Gastrocnemius medialis (tissue), 4 donors: ENCODE results near the gene APBB1IP. TPM values are rescaled to one million over a fixed set of nuclear protein-coding genes. Genes with fewer than 3 reads are reported as not detected.

Source experiments
- ATAC-seq, 2 donors: fragments of 150-250 bp; one replicate each; pipeline ENCODE4 v1.9.1; 2016
- DNase-seq, 2 donors: peaks; one replicate each; pipeline ENCODE4 v3.0.0-alpha.2; 2019
- H3K27ac ChIP-seq, 4 donors: fragments of 200-600 bp; sonication (generic); 1 replicate in 1 of 4; 2 replicates in 3 of 4; pipeline ENCODE4 v1.5.1; 2016 to 2018; ENCODE audit warnings: mild to moderate bottlenecking in 2 of 4, moderate library complexity in 1 of 4
- H3K27me3 ChIP-seq, 3 donors: fragments of 200-600 bp; sonication (generic) in 2 of 3; 1 replicate in 1 of 3; 2 replicates in 2 of 3; pipeline versions ENCODE4 v1.5.1 to v1.6.0; 2016 to 2019; ENCODE audit warnings: mild to moderate bottlenecking in 1 of 3, moderate library complexity in 1 of 3
- H3K36me3 ChIP-seq, 2 donors: fragments of 200-600 bp; sonication (generic) in 1 of 2; one replicate each; pipeline ENCODE4 v1.5.1; 2017 to 2018
- H3K4me1 ChIP-seq, 2 donors: fragments of 200-600 bp; sonication (generic) in 1 of 2; one replicate each; pipeline ENCODE4 v1.5.1; 2016 to 2017; ENCODE audit warnings: mild to moderate bottlenecking in 2 of 2
- H3K4me3 ChIP-seq, 4 donors: fragments of 200-600 bp; sonication (generic) in 3 of 4; 1 replicate in 1 of 4; 2 replicates in 3 of 4; pipeline ENCODE4 v1.5.1; 2016 to 2019; ENCODE audit warnings: mild to moderate bottlenecking in 2 of 4
- H3K9me3 ChIP-seq, 3 donors: fragments of 200-600 bp; sonication (generic) in 2 of 3; 1 replicate in 1 of 3; 2 replicates in 2 of 3; pipeline ENCODE4 v1.5.1; 2016 to 2019
- CTCF ChIP-seq, 5 experiments: fragments of 450-650 bp in 3 of 5; fragments of 200-600 bp in 2 of 5; sonication (generic) in 2 of 5; IDR thresholded peaks in 4 of 5; conservative IDR thresholded peaks in 1 of 5; 1 replicate in 4 of 5; 2 replicates in 1 of 5; pipeline ENCODE4 v1.5.1; 2016 to 2019; ENCODE audit warnings: antibody characterized with exemption in 5 of 5, mild to moderate bottlenecking in 3 of 5, moderate library complexity in 3 of 5
- POLR2A ChIP-seq, 2 donors: fragments of 450-650 bp; IDR thresholded peaks; one replicate each; pipeline ENCODE4 v1.6.1; 2017; ENCODE audit warnings: antibody characterized with exemption in 2 of 2, mild to moderate bottlenecking in 2 of 2, moderate library complexity in 2 of 2
- in situ Hi-C, 4 donors: fragments of 200-750 bp; cut with MboI; loops; one replicate each; pipeline versions ENCODE4 v1.15.0 to v1.8.0; 2017; ENCODE audit warnings: low sequenced_read_pairs in 4 of 4
- intact Hi-C: fragments of 100-400 bp; cut with DNase I; formaldehyde crosslinking; loops from one replicate; pipeline ENCODE4 v1.15.1; 2023; ENCODE audit warnings: low total_unique reads
- total RNA-seq, 4 donors: library from RNA; depleted of rRNA; stranded (reverse); fragments of >200 nt; gene quantifications; one replicate each; pipeline versions ENCODE4 v1.1.0 to v1.2.3, GENCODE V29; 2016

APBB1IP gene
- total RNA-seq, 4 donors from 2014 or later, result 0.83 to 2.0 (median 1.2) TPM

- intact Hi-C loops, result no loop called here
- TF ChIP-seq CTCF (IDR thresholded peaks at IDR 0.05 in 4 of 5, conservative IDR thresholded peaks at IDR 0.05 in 1 of 5), result no peak
- TF ChIP-seq POLR2A (IDR thresholded peaks at IDR 0.05), result no peak
- no peaks in the 10 kb centered on the region for H3K4me1 ChIP-seq
Measured at GRCh38 chr10:26435852-26436251, 2.3 kb upstream of the APBB1IP start.

GRCh38 chr10:26436848-26437247, 1.3 kb upstream of the APBB1IP start:
- no peaks in the 10 kb centered on the region for H3K36me3 ChIP-seq
- H3K9me3 ChIP-seq, result no peaks in the 10 kb centered on the region
- intact Hi-C loops (no loop called here), in situ Hi-C loops (no loop called here)
- TF ChIP-seq CTCF (IDR thresholded peaks at IDR 0.05 in 4 of 5, conservative IDR thresholded peaks at IDR 0.05 in 1 of 5) (no peak), POLR2A (IDR thresholded peaks at IDR 0.05) (no peak)
- DNase-seq (no peak), ATAC-seq (no peak)
- no peak overlapping the region for H3K27ac ChIP-seq
- H3K4me3 ChIP-seq, result no peak overlapping the region
- peaks cover 0 to 10% (median 10%) of the 10 kb centered on the region in 3 donors for H3K27me3 ChIP-seq
- no peaks in the 10 kb centered on the region for H3K4me1 ChIP-seq

More at GRCh38 chr10:26435852-26436251, 2.3 kb upstream of the APBB1IP start:
- in situ Hi-C loops, result no loop called here
- DNase-seq, result no peak
- no peaks in the 10 kb centered on the region for H3K9me3 ChIP-seq
- peaks cover 0 to 10% (median 10%) of the 10 kb centered on the region in 3 donors for H3K27me3 ChIP-seq
- H3K27ac ChIP-seq, result no peak overlapping the region
- no peak overlapping the region for H3K4me3 ChIP-seq
- no peaks in the 10 kb centered on the region for H3K36me3 ChIP-seq
- ATAC-seq, result no peak

- TF ChIP-seq CTCF (IDR thresholded peaks at IDR 0.05 in 4 of 5, conservative IDR thresholded peaks at IDR 0.05 in 1 of 5) (no peak), POLR2A (IDR thresholded peaks at IDR 0.05) (no peak)
- ATAC-seq (no peak), DNase-seq (no peak)
- Histone ChIP-seq H3K36me3 (no peaks in the 10 kb centered on the region), H3K4me1 (no peaks in the 10 kb centered on the region), H3K9me3 (no peaks in the 10 kb centered on the region), H3K27ac (peak overlapping the region; percentile 2 to 55 (median 28)), H3K27me3 (peaks cover 0 to 10% (median 10%) of the 10 kb centered on the region in 3 donors), H3K4me3 (peak overlapping the region; percentile 9 to 44 (median 20))
- intact Hi-C loops, result no loop called here
- in situ Hi-C loops, result no loop called here
Measured at GRCh38 chr10:26438534-26439341, 597 bp downstream of the APBB1IP start.

GRCh38 chr10:26439406-26440087, 1.4 kb downstream of the APBB1IP start:
- Histone ChIP-seq H3K27ac (no peak overlapping the region), H3K4me3 (peak overlapping the region in 2 of 4 donors; percentile 16 to 44), H3K4me1 (no peaks in the 10 kb centered on the region), H3K9me3 (no peaks in the 10 kb centered on the region), H3K36me3 (no peaks in the 10 kb centered on the region), H3K27me3 (peaks cover 0 to 10% (median 10%) of the 10 kb centered on the region in 3 donors)
- DNase-seq (no peak), ATAC-seq (no peak)
- no peak for TF ChIP-seq CTCF (IDR thresholded peaks at IDR 0.05 in 4 of 5, conservative IDR thresholded peaks at IDR 0.05 in 1 of 5)
- TF ChIP-seq POLR2A (IDR thresholded peaks at IDR 0.05), result no peak
- in situ Hi-C loops, result no loop called here
- intact Hi-C loops, result no loop called here
